H1 (cell line): Measurements from ENCODE around the gene S1PR3. TPM values are rescaled to one million over a fixed set of nuclear protein-coding genes. Genes with fewer than 3 reads are reported as not detected.

Experiments
- CTCF ChIA-PET: fragments of 300-600 bp; sonication (Branson Sonifier 250); formaldehyde crosslinking; loops from one replicate; lab custom pipeline; 2021; ENCODE audit not compliant: partially characterized antibody; lab: Charles Lee
- POLR2A ChIA-PET: fragments of 300-600 bp; sonication (Branson Sonifier 250); formaldehyde crosslinking; loops from one replicate; lab custom pipeline; 2021; ENCODE audit warnings: inconsistent platforms; ENCODE audit not compliant: partially characterized antibody; lab: Charles Lee
- DNase-seq, 2 experiments: peaks; one replicate each; pipeline versions ENCODE4 v3.0.0 to v3.0.0-alpha.2; 2010 to 2022; ENCODE audit warnings: low spot score in 2 of 2, low read depth in 1 of 2, mixed read lengths in 1 of 2
- FAIRE-seq: peaks from 2 replicates; lab custom pipeline; 2011; peaks lifted over from hg19 to GRCh38; lab: Jason Lieb, UNC
- H2AFZ ChIP-seq: 2 replicates; pipeline ENCODE4 v1.8.1; 2012; ENCODE audit warnings: low read length, inconsistent platforms
- H2AK5ac ChIP-seq: 2 replicates; pipeline ENCODE4 v1.6.1; 2013; ENCODE audit warnings: low read depth, low read length
- H2BK120ac ChIP-seq: replicated peaks from 2 replicates; pipeline ENCODE3; 2013; ENCODE audit warnings: low read depth, low read length, inconsistent platforms
- H2BK12ac ChIP-seq: 2 replicates; pipeline ENCODE4 v1.6.1; 2013; ENCODE audit warnings: low read depth, low read length
- H2BK15ac ChIP-seq: 2 replicates; pipeline ENCODE4 v1.6.1; 2013; ENCODE audit warnings: low read length
- H2BK20ac ChIP-seq: 2 replicates; pipeline ENCODE4 v1.6.1; 2013; ENCODE audit warnings: low read length
- H2BK5ac ChIP-seq: 2 replicates; pipeline ENCODE4 v1.6.1; 2013; ENCODE audit warnings: low read depth, low read length
- H3K14ac ChIP-seq: 2 replicates; pipeline ENCODE4 v1.6.1; 2013; ENCODE audit warnings: inconsistent platforms; ENCODE audit not compliant: insufficient read length
- H3K18ac ChIP-seq: 2 replicates; pipeline ENCODE4 v1.6.1; 2013; ENCODE audit warnings: low read length; ENCODE audit errors: extremely low read depth
- H3K23ac ChIP-seq: 2 replicates; pipeline ENCODE4 v1.6.1; 2013; ENCODE audit warnings: inconsistent platforms; ENCODE audit not compliant: insufficient read length
- H3K23me2 ChIP-seq: 2 replicates; pipeline ENCODE4 v1.6.1; 2013; ENCODE audit warnings: low read depth, low read length
- H3K27ac ChIP-seq: 2 replicates; pipeline ENCODE4 v1.6.1; 2011; ENCODE audit warnings: low read depth, low read length, inconsistent platforms
- H3K27me3 ChIP-seq, 4 experiments: replicated peaks in 1 of 4; 1 replicate in 1 of 4; 2 replicates in 3 of 4; pipeline versions ENCODE4 v1.6.1 to v1.8.1; 2011 to 2013; ENCODE audit warnings: low read length in 3 of 4, mild to moderate bottlenecking in 3 of 4, inconsistent platforms in 2 of 4, mixed read lengths in 2 of 4, moderate library complexity in 1 of 4; ENCODE audit not compliant: control insufficient read depth in 3 of 4, insufficient read depth in 3 of 4; ENCODE audit errors: extremely low read depth in 1 of 4
- H3K36me3 ChIP-seq, 4 experiments: 2 replicates each; pipeline versions ENCODE4 v1.6.1 to v1.8.1; 2011 to 2013; ENCODE audit warnings: mild to moderate bottlenecking in 4 of 4, low read length in 3 of 4, moderate library complexity in 2 of 4, control low read depth in 1 of 4, inconsistent platforms in 1 of 4; ENCODE audit not compliant: insufficient read depth in 4 of 4, control insufficient read depth in 2 of 4
- H3K4ac ChIP-seq: replicated peaks from 2 replicates; pipeline ENCODE3; 2013; ENCODE audit warnings: low read length, low read depth, mixed read lengths, inconsistent platforms; ENCODE audit not compliant: insufficient read length
- H3K4me1 ChIP-seq, 4 experiments: replicated peaks in 1 of 4; 1 replicate in 1 of 4; 2 replicates in 3 of 4; pipeline versions ENCODE4 v1.6.1 to v1.8.1; 2011 to 2013; ENCODE audit warnings: low read length in 3 of 4, inconsistent platforms in 2 of 4, mixed read lengths in 1 of 4; ENCODE audit not compliant: insufficient read depth in 4 of 4, control insufficient read depth in 3 of 4
- H3K4me2 ChIP-seq, 2 experiments: 2 replicates each; pipeline versions ENCODE4 v1.6.1 to v1.8.1; 2011 to 2013; ENCODE audit warnings: low read depth in 2 of 2, low read length in 2 of 2, control low read depth in 1 of 2, inconsistent platforms in 1 of 2, mild to moderate bottlenecking in 1 of 2; ENCODE audit not compliant: insufficient read depth in 1 of 2
- H3K4me3 ChIP-seq, 4 experiments: fragments of 200-600, 300-600 bp in 1 of 4; sonication (generic), shearing (Covaris generic), sonication (Bioruptor Twin) in 1 of 4; 2 replicates each; pipeline versions ENCODE4 v1.5.1 to v1.8.1; 2011 to 2016; ENCODE audit warnings: low read length in 4 of 4, low read depth in 3 of 4, control low read depth in 2 of 4, inconsistent platforms in 2 of 4, mild to moderate bottlenecking in 2 of 4, mixed read lengths in 1 of 4, moderate library complexity in 1 of 4; ENCODE audit not compliant: insufficient read depth in 2 of 4; ENCODE audit errors: extremely low read depth in 1 of 4
- H3K56ac ChIP-seq: replicated peaks from 2 replicates; pipeline ENCODE3; 2013; ENCODE audit warnings: low read depth, mild to moderate bottlenecking, mixed read lengths, low read length, inconsistent platforms; ENCODE audit not compliant: insufficient read length
- H3K79me1 ChIP-seq: 2 replicates; pipeline ENCODE4 v1.6.1; 2013; ENCODE audit warnings: low read depth, low read length, control low read depth
- H3K79me2 ChIP-seq, 2 experiments: 2 replicates each; pipeline versions ENCODE4 v1.6.1 to v1.8.1; 2012 to 2013; ENCODE audit warnings: low read length in 2 of 2, mild to moderate bottlenecking in 2 of 2, inconsistent platforms in 1 of 2; ENCODE audit not compliant: insufficient read depth in 2 of 2, control insufficient read depth in 1 of 2
- H3K9ac ChIP-seq, 4 experiments: replicated peaks in 1 of 4; 1 replicate in 1 of 4; 2 replicates in 3 of 4; pipeline versions ENCODE4 v1.6.1 to v1.8.1; 2011 to 2013; ENCODE audit warnings: low read depth in 3 of 4, low read length in 3 of 4, control low read depth in 2 of 4, mild to moderate bottlenecking in 2 of 4, moderate library complexity in 2 of 4, inconsistent platforms in 1 of 4; ENCODE audit errors: extremely low read depth in 1 of 4
- H3K9me3 ChIP-seq, 2 experiments: 2 replicates each; pipeline versions ENCODE4 v1.6.1 to v1.8.1; 2012 to 2013; ENCODE audit warnings: mild to moderate bottlenecking in 2 of 2, moderate library complexity in 2 of 2, control low read depth in 1 of 2, inconsistent platforms in 1 of 2, low read depth in 1 of 2, low read length in 1 of 2, mixed read lengths in 1 of 2; ENCODE audit not compliant: insufficient read depth in 2 of 2
- H4K20me1 ChIP-seq, 2 experiments: replicated peaks in 1 of 2; 2 replicates each; pipeline versions ENCODE3 to v1.8.1; 2011 to 2013; ENCODE audit warnings: inconsistent platforms in 2 of 2, low read length in 2 of 2, mild to moderate bottlenecking in 1 of 2; ENCODE audit not compliant: insufficient read depth in 2 of 2, control insufficient read depth in 1 of 2
- H4K5ac ChIP-seq: 2 replicates; pipeline ENCODE4 v1.6.1; 2013; ENCODE audit warnings: low read length, low read depth, mixed read lengths, inconsistent platforms; ENCODE audit not compliant: insufficient read length
- H4K8ac ChIP-seq: 2 replicates; pipeline ENCODE4 v1.8.0; 2013; ENCODE audit warnings: mild to moderate bottlenecking, moderate library complexity, low read length, inconsistent platforms; ENCODE audit not compliant: insufficient read depth; ENCODE audit errors: extremely low read depth
- H4K91ac ChIP-seq: replicated peaks from 2 replicates; pipeline ENCODE3; 2013; ENCODE audit warnings: low read length, mixed read lengths, inconsistent platforms; ENCODE audit not compliant: insufficient read length
- BACH1 ChIP-seq: IDR thresholded peaks from 2 replicates; pipeline ENCODE4 v1.6.1; 2012; ENCODE audit warnings: low read length, improper control_type of control experiment
- CBX8 ChIP-seq: fragments of 300-800, 300-1000 bp; sonication (generic); IDR thresholded peaks from 2 replicates; pipeline ENCODE4 v1.7.1; 2016; ENCODE audit warnings: low read depth, low read length, borderline replicate concordance
- CEBPB ChIP-seq: IDR thresholded peaks from 2 replicates; pipeline ENCODE4 v1.6.1; 2012; ENCODE audit warnings: low read depth, low read length
- CHD1 ChIP-seq: IDR thresholded peaks from 2 replicates; pipeline ENCODE4 v1.6.1; 2012; ENCODE audit warnings: low read depth, low read length, improper control_type of control experiment
- KDM5A ChIP-seq: fragments of 200-600 bp; IDR thresholded peaks from 2 replicates; pipeline ENCODE4 v1.7.1; 2012; ENCODE audit warnings: mild to moderate bottlenecking, low read length, inconsistent platforms, mixed read lengths
- NRF1 ChIP-seq: IDR thresholded peaks from 2 replicates; pipeline ENCODE4 v1.6.1; 2011; ENCODE audit warnings: mild to moderate bottlenecking, low read depth, low read length, improper control_type of control experiment
- RAD21 ChIP-seq, 2 experiments: IDR thresholded peaks in 1 of 2; conservative IDR thresholded peaks in 1 of 2; 2 replicates each; pipeline ENCODE4 v1.6.1; 2011; ENCODE audit warnings: low read depth in 2 of 2, low read length in 2 of 2, improper control_type of control experiment in 1 of 2, inconsistent platforms in 1 of 2, mild to moderate bottlenecking in 1 of 2, moderate library complexity in 1 of 2
- TEAD4 ChIP-seq: IDR thresholded peaks from 2 replicates; pipeline ENCODE4 v1.6.1; 2012; ENCODE audit warnings: low read depth, low read length, inconsistent platforms, mixed read lengths
- WGBS, 2 experiments: shearing (Covaris generic) in 1 of 2; methylation state at CpG; one replicate each; pipeline versions ENCODE4 v1.1.6 to v1.1.7; 2013 to 2015; ENCODE audit warnings: low lambda C conversion rate in 2 of 2, mixed read lengths in 2 of 2, inconsistent platforms in 1 of 2, low coverage in 1 of 2, missing lambda C conversion rate in 1 of 2; ENCODE audit not compliant: insufficient replicate concordance in 2 of 2, insufficient coverage in 1 of 2, insufficient read length in 1 of 2; ENCODE audit errors: extremely low coverage in 1 of 2, missing lambda C conversion rate in 1 of 2; 5-methylcytosine and 5-hydroxymethylcytosine counted together
- polyA plus RNA-seq, 7 experiments: library from polyadenylated mRNA; depleted of rRNA in 3 of 7; stranded (reverse) in 5 of 7; unstranded in 2 of 7; fragments of >200 nt in 5 of 7; fragments of 200-250 nt in 2 of 7; gene quantifications; 1 replicate in 5 of 7; 2 replicates in 1 of 7; 4 replicates in 1 of 7; pipeline versions ENCODE4 v1.2.1 to v1.2.3, GENCODE V29; 2011 to 2013; ENCODE audit warnings: missing spikeins in 2 of 7, mixed read lengths in 2 of 7
- total RNA-seq: library from RNA; stranded (reverse); fragmentation: NEBNext Ultra II Directional; extraction: Animal tissue kit (Norgen Biotek cat#: 25700); gene quantifications from 2 replicates; pipeline ENCODE4 v1.2.1, GENCODE V29; 2021

The S1PR3 gene
- total and polyA plus RNA-seq, 2 of the 8 experiments (the other 6 are each of a cell fraction or from before 2014, with no cell fraction given), result 3.7 to 6.4 TPM

DNA sequence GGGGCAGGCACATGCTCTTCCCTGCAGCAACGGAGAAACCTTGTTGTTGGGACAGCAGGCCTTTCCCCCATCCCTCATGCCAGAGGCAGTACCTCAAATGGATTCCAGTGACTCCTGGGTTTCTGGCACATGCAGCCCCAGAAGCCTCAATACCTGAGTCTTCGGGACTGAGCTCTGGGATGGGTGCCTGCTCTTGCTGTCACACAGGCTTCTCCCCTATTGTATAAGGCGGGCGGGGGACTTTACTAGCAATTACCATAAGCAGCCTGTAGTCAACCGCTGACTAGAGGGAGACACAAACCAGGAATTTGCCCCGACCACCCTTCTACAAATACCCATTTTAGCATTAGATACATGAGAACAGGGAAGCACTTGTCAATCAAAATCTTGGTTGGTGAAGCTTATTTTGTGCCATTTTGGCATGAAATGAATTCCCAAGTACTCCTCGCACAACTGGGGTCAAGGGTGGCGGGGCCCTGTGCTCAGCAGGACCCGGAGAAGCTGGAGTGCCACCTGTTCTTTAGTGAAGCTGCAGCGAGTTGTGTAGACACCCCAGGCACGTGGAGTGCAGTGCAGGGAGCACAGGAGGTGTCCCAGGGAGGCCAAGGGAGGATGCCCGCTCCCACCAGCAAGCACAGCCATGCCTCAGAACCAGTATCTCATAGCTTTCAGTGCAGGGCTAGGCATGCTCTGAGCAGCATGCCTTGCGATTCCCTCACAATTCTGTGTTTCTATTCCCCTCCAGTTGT lies 21.2 kb downstream of the S1PR3 start:
- H3K4me2 ChIP-seq, result no peak overlapping the region
- POLR2A ChIA-PET, result interaction anchor here (0.6 to 0.7 kb wide), 2 partner anchors 25 to 287 kb away, joined by 3 read pairs; no protein-coding TSS in a partner anchor
- no peak overlapping the region for H2BK15ac ChIP-seq
- no peak overlapping the region for H3K14ac ChIP-seq
- no peak overlapping the region for H4K8ac ChIP-seq
- H3K23ac ChIP-seq, result no peak overlapping the region
- H3K18ac ChIP-seq, result peak overlapping the region; percentile 48; the same call in 1 of the 2 replicates
- DNase-seq, result no peak
- H2AK5ac ChIP-seq, result no peak overlapping the region
- H3K9ac ChIP-seq, result no peak overlapping the region
- H3K23me2 ChIP-seq, result no peaks in the 10 kb centered on the region
- H3K9me3 ChIP-seq, result no peaks in the 10 kb centered on the region
- H3K36me3 ChIP-seq, result no peaks in the 10 kb centered on the region
- peaks cover 2 to 14% (median 4%) of the 10 kb centered on the region in 4 experiments; a peak in 6 of 7 replicates for H3K4me1 ChIP-seq
- no peaks in the 10 kb centered on the region for H3K79me1 ChIP-seq
- 75% methylated on average over 12 of the region's 13 CpGs; no CpG with 5 or more reads in 1 of the 2 experiments for WGBS, 2 experiments
- no peak overlapping the region for H3K4me3 ChIP-seq
- H4K91ac ChIP-seq, result no peak overlapping the region
- CTCF ChIA-PET, result interaction anchor here (0.7 to 1.6 kb wide), 5 partner anchors 9 to 273 kb away, joined by 3 to 6 read pairs (median 3); no protein-coding TSS in a partner anchor
- no peak overlapping the region for H2BK120ac ChIP-seq
- no peak for FAIRE-seq
- TF ChIP-seq KDM5A (no peak), TEAD4 (no peak), CEBPB (no peak), RAD21 (IDR thresholded peaks at IDR 0.05 in 1 of 2, conservative IDR thresholded peaks at IDR 0.05 in 1 of 2; ENCODE audit: low read depth in 2 of 2, low read length in 2 of 2) (peak in 1 of 2 experiments; percentile 35; a peak in 1 of 4 replicates), CHD1 (no peak), NRF1 (no peak), CBX8 (no peak), BACH1 (no peak)
- H3K56ac ChIP-seq, result no peak overlapping the region
- H2BK12ac ChIP-seq, result no peak overlapping the region
- H3K27ac ChIP-seq, result no peak overlapping the region
- no peaks in the 10 kb centered on the region for H3K27me3 ChIP-seq
- H2BK5ac ChIP-seq, result no peak overlapping the region
- no peak overlapping the region for H2BK20ac ChIP-seq
- H3K4ac ChIP-seq, result no peak overlapping the region
- H4K5ac ChIP-seq, result no peak overlapping the region
- no peaks in the 10 kb centered on the region for H3K79me2 ChIP-seq
- no peaks in the 10 kb centered on the region for H4K20me1 ChIP-seq
- peak overlapping the region; percentile 50; the same call in 1 of the 2 replicates for H2AFZ ChIP-seq
